GM19467 (cell line): ENCODE measurements around the gene RAD21L1.

ENCODE experiments used
- ATAC-seq: cut with Tn5 transposase; IDR thresholded peaks from one replicate; pipeline ENCODE4 v1.9.1; 2021; ENCODE audit warnings: mild to moderate bottlenecking, moderate library complexity; ENCODE audit not compliant: unreplicated experiment

RAD21L1 gene

DNA sequence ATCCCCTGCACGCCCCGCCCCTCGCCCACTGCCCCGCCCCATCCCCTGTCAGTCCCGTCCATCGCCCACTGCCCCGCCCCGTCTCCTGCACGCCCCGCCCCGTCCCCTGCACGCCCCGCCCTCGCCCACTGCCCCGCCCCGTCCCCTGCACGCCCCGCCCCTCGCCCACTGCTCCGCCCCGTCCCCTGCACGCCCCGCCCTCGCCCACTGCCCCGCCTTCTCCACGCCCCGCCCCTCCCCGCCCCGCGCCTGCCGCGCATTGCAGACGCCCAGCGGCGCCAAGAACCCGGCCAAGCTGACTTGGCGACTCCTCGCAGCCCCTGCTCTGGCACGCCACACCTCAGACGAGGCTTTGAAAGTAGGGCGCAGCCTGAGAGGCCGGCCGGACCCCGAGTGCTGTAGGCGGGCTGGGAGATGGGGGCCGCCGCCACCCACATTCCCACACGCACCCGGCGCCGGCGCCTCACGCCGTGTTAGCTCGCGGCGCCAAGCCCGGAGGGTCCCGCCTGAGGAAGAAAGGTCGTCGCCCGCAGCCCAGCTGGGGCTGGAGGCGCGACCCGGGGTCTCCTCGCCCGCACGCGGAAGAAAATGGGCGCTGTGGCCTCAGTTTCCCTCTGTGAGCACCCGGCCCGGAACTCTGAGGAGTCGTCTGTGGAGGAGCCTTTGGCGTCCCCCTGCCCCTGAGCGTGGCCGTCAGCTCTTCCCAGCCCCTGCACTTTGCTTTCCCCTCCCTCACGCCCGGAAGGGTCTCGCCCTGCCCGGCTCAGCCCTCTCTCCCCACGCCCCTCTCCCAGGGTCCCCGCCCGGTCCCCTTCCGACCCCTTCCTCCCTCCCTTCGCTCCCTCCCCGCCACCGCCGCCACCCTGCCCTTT is at the start of gene RAD21L1:
Gene RAD21L1 (plus strand): TSS at position 262 of the 872 bp plus-strand sequence. CDS start 2,410 bp downstream, outside the sequence.
- ATAC-seq: no peak

DNA sequence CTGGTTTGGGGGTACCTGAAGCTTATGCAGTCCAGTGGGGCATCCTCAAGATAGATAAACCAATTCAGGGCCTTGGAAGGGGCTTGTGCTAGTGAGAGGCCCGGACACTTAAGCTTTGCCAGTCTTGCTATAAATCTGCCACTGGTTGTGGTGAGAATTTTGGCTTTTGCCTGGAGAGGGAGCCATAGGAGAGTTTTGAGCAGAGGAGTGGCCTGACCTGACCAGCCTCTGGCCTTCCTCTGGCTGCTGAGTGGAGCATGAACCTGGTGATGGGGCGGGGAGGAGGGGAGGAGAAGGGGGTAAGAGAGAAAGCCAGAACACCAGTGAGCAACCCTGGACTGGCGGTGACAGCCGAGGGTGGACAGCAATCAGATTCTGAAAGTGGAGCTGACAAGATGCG is 48.2 kb upstream of the RAD21L1 start:
- ATAC-seq: no peak

GRCh38 chr20:1178103-1178502 is 47.7 kb upstream of the RAD21L1 start:
- no peak for ATAC-seq

DNA sequence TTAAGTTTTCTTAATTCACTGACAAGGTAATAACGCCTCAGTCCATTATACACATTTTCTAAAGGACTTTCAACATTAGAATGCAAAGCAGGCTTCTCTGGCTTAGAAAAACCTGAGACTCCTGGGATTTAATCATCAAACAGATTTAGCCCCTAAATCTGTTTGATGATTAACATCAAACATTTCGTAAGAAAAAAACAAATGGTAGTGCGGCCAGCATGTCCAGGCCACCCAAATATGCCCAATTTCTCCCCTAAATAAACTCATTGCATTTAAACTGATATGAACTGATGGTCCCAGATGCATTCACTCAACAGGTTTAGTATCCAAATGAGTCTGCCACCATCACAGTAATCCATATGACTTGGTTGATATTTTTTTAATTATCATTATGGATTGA is 47.2 kb upstream of the RAD21L1 start:
- no peak for ATAC-seq

- ATAC-seq: no peak
These were observed 44.9 kb upstream of the RAD21L1 start for GRCh38 chr20:1180949-1181348.

- ATAC-seq: no peak
These were observed 43.7 kb upstream of the RAD21L1 start for GRCh38 chr20:1182106-1182505.

- ATAC-seq: no peak
These were observed 42.7 kb upstream of the RAD21L1 start for GRCh38 chr20:1183153-1183552.

GRCh38 chr20:1184260-1184637 is 41.6 kb upstream of the RAD21L1 start:
- ATAC-seq: no peak

DNA sequence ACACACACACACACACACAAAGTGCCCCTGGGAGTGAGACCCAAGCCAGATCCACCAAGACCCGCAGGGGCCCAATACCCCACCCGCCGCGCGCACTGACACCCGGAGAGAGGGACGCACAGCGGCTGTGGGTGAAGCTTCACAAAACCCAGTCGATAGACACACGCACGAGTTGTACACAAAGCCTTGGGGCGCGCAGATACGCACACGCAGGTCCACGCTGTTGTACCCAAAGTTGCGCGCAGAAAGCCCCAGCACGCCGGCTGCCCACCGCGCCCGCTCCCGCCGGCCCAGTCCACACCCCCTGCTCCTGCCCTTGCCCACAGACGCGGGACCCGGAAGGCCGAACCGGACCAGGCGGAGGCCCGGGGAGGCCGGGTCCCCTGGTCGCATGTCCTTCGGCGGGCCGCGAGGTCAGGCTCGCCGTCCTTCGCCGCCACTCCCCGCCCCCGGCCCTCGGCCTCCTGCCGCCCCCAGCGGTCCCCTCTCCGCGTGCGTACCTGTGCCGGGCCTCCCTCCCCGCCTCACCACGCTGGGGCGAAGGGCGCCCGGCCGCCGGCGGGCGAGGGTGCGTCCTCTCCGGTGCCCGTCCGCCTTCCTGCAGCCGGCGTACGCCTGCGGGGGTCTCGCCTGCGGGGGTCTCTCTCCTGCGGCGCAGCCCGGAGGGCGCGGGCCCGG is 41.1 kb upstream of the RAD21L1 start, which contains the start of gene TMEM74B:
Gene TMEM74B (minus strand): TSS at position 344 of the 678 bp plus-strand sequence. CDS start 1,180 bp downstream, outside the sequence.
- ATAC-seq: no peak

DNA sequence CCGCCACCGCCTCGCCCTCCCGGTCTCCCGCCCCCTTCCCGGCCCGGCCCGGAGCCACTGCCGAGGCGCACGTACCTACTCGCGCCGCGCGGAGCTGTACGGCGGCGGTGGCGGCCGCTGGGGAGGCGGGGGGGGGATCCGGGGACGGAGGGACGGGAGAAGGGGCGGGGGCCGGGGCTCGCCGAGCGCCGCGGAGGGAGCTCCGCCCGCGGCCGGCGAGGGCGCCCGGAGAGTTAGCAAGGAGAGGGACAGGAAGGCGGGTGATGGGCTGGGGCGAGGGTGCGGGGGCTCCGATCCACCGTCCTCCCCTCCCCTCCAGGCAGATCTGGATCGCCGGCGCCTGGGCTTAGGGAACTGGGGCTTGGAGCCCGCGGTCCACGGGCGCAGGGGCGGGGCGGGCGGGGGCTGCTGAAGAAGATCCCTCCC is 40.5 kb upstream of the RAD21L1 start:
- ATAC-seq: no peak

DNA sequence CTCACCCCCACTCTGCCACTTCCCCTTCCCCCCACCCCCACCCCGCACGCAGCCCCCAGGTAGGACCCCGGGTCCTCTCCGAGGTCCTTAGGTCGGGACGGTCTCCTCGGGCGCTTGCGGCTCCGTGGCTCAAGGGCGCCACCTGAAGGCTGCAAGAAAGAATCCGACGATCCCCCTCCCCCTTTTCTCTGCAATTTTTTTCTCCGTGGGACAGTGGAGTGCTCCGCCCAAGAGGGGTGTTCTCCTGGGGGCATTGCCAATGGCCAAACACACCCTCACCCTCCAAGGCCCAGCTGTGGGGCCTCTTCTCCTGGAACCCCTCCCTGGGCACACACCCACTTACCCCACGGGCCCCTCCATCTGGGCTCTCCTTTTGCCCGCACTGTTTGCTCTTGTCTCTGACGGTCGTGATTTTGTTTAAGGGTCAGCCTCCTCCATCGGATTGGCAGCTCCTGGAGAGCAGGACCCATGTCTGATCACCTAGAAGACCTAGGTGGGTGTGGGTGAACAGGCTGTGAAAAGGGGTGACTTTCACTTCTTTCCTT is 40.0 kb upstream of the RAD21L1 start:
- ATAC-seq: no peak

DNA sequence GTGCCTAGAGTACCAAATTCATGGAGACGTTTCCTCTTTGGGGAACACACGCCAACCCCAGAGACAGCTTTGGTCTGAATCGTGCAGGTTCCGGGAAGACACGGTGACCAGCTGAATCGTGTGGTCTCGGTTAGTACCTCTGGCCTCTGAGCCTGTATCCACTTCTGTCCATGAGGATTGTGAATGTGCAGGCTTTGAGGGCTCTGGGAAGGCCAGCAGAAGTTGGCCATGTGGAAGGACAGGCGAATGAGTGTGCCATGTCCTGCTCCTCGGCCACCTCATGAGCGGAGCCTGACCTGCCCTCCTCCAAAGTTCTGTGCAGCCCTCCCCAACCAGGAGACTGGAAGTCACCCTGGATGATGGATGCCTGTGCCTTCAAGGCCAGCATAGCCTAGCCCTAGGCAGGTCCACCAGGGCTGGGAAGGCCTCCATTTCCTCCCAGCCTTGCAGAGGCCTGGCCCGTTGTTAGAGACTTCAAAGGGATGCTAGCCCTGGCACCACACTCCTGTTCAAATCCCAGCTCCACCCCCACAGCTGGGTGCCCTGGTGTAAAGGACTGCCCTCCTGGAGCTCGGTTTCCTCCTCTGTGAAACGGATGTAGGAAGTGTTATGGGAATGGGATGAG is 39.4 kb upstream of the RAD21L1 start:
- no peak for ATAC-seq

- ATAC-seq: no peak
These were observed 38.2 kb upstream of the RAD21L1 start for GRCh38 chr20:1187605-1188171.

GRCh38 chr20:1188347-1188746 is 37.5 kb upstream of the RAD21L1 start:
- no peak for ATAC-seq

DNA sequence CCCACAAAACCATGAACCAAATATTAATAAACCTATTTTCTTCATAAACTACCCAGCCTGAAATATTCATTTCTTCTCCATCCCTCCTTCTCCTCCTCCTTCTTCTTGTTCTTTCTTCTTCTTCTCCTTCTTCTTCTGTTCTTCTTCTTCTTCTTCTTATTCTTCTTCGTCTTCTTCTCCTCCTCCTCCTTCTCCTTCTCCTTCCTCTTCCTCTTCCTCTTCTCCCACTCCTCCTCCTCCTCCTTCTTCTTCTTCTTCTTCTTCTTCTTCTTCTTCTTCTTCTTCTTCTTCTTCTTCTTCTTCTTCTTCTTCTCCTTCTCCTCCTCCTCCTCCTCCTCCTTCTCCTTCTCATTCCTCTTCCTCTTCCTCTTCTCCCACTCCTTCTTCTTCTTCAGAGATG is 36.0 kb upstream of the RAD21L1 start:
- ATAC-seq: no peak

GRCh38 chr20:1190847-1191246 is 35.0 kb upstream of the RAD21L1 start:
- ATAC-seq: no peak

DNA sequence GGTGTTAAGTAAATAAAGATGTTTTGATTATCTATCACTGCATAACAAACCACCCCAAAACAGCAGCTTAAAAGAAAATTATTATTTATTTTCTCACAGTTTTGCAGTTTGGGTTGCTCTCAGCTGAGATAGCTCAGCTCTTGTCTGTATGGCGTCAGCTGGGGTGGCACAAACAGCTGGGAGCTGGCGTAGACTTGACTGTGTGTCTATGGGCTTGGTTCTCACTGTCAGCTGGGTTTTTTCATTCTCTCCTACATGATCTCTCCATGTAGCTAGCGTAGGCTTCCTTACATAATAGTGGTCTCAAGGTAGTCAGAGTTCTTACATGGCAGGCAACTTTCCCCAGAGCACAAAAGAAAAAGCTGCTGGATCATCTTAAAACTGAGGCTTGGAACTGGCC is 34.5 kb upstream of the RAD21L1 start:
- no peak for ATAC-seq

DNA sequence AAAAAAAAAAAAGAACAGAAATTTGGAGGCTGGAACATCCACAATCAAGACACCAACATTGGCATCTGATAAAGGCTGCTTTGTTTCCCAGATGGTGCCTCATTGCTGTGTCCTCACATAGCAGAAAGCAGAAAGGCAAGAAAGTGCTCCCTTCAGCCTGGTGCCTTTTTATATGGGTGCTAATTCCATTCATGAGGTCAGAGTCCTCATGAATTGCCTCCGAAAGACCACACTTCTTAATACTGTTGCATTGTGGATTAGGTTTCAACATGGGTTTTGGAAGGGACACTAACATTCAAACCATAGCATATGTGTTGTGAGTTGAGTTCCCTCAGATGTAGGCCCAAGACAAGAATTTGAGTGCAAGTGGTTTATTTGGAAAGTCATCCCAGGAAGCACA is 30.6 kb upstream of the RAD21L1 start:
- ATAC-seq: no peak

GRCh38 chr20:1196634-1197033 is 29.2 kb upstream of the RAD21L1 start:
- ATAC-seq: no peak

DNA sequence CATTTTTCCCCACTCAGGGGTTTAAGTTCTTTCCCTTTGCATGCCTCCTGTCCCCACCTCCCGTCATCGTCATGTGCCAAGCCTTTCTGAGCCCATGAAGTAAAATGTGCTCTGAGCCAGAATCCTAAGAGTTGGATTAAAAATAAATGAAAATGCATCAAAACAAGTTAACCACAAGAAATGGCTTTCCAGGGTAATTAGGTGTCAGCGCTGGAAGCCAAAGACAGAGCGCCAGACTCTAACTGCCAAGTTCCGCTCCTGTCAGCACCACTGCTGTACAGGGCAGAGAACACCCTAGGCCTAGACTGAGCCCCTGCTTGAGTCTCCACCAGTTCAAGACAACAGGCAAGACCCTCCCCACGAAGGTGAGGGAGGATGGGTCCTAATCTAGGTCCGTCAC is 28.0 kb upstream of the RAD21L1 start:
- ATAC-seq: no peak

DNA sequence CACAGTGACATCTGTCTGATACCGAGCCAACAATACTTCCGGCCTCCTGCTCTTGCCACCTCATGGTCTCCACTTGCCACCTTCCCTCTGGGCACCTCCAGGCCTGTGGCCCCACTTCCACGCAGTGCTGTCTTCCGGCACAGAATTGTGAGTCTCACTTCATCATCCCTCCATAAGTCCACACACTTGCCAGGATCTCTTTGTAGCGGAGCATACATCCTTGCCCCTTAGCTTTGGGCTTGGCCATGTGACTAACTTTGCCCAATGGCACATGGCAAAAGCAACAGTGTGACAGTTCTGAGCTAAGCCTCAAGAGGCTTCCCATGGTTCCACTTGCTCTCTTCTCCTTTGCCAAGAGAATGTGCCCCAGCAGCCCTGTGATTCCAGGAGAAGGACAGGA is 27.1 kb upstream of the RAD21L1 start:
- ATAC-seq: no peak
